Effector CD8-positive, alpha-beta T cell (primary cell): ENCODE measurements around the gene MAST4.

Experiments
- DNase-seq: peaks from one replicate; lab custom pipeline; 2025; lab: John Stamatoyannopoulos, UW

The MAST4 gene

GRCh38 chr5:66960369-66961137, 364.4 kb downstream of the MAST4 start:
- DNase-seq: no peak

GRCh38 chr5:66963559-66963971, 367.4 kb downstream of the MAST4 start:
- no peak for DNase-seq

GRCh38 chr5:66966439-66966838, 370.2 kb downstream of the MAST4 start:
- no peak for DNase-seq

GRCh38 chr5:66967102-66967501, 370.9 kb downstream of the MAST4 start:
- no peak for DNase-seq

- no peak for DNase-seq
These were observed 371.7 kb downstream of the MAST4 start for GRCh38 chr5:66967826-66968262.

- DNase-seq: no peak
These were observed 373.3 kb downstream of the MAST4 start for GRCh38 chr5:66969484-66969883.

GRCh38 chr5:66969963-66970362, 373.8 kb downstream of the MAST4 start:
- no peak for DNase-seq

- no peak for DNase-seq
These were observed 375.8 kb downstream of the MAST4 start for GRCh38 chr5:66972004-66972403.

GRCh38 chr5:66974256-66974655, 378.1 kb downstream of the MAST4 start:
- no peak for DNase-seq

GRCh38 chr5:66976108-66976507, 379.9 kb downstream of the MAST4 start:
- no peak for DNase-seq

GRCh38 chr5:66979738-66980137, 383.5 kb downstream of the MAST4 start:
- no peak for DNase-seq

- DNase-seq: no peak
These were observed 385.3 kb downstream of the MAST4 start for GRCh38 chr5:66981266-66982055.

GRCh38 chr5:66982056-66982387, 385.8 kb downstream of the MAST4 start:
- no peak for DNase-seq

GRCh38 chr5:66982470-66982869, 386.3 kb downstream of the MAST4 start:
- DNase-seq: no peak

GRCh38 chr5:66985417-66985816, 389.2 kb downstream of the MAST4 start:
- DNase-seq: no peak

GRCh38 chr5:66986009-66986408, 389.8 kb downstream of the MAST4 start:
- DNase-seq: no peak

GRCh38 chr5:66986534-66986933, 390.3 kb downstream of the MAST4 start:
- no peak for DNase-seq

- no peak for DNase-seq
These were observed 390.9 kb downstream of the MAST4 start for GRCh38 chr5:66987126-66987525.

GRCh38 chr5:66987540-66987939, 391.3 kb downstream of the MAST4 start:
- no peak for DNase-seq

- DNase-seq: no peak
These were observed 392.0 kb downstream of the MAST4 start for GRCh38 chr5:66987949-66988838.

GRCh38 chr5:66989286-66989685, 393.1 kb downstream of the MAST4 start:
- no peak for DNase-seq

- DNase-seq: no peak
These were observed 393.6 kb downstream of the MAST4 start for GRCh38 chr5:66989781-66990180.
